ENCODE results near the gene MIB1. TPM values are rescaled to one million over a fixed set of nuclear protein-coding genes. Genes with fewer than 3 reads are reported as not detected.
A peak's percentile ranks its signal among the peaks of the same experiment; 100 is the strongest.

MIB1 gene
- total RNA-seq, 1 experiment from 2014 or later: 48.8 TPM

GRCh38 chr18:21826196-21826595 lies 85.6 kb downstream of the MIB1 start:
- H3K4me3 Mint-ChIP-seq: no peak overlapping the region
- Histone ChIP-seq H2AK5ac (ENCODE audit: insufficient read length, low read length) (no peak overlapping the region), H3K4ac (ENCODE audit: low read depth, low read length) (no peak overlapping the region), H4K5ac (ENCODE audit: insufficient read length, low read depth, low read length) (no peak overlapping the region), H2BK12ac (ENCODE audit: insufficient read length, low read depth, low read length) (no peak overlapping the region), H3K23me2 (ENCODE audit: insufficient read length, low read depth, low read length, poor library complexity, severe bottlenecking) (no peaks in the 10 kb centered on the region), H3K27ac (ENCODE audit: insufficient read length, low read depth, low read length) (no peak overlapping the region), H3T11ph (ENCODE audit: low read length) (no peak overlapping the region), H3K27me3 (ENCODE audit: insufficient read depth, low read length) (no peaks in the 10 kb centered on the region), H3K4me1 (ENCODE audit: insufficient read depth, low read length) (no peaks in the 10 kb centered on the region), H3K9me3 (ENCODE audit: control insufficient read depth, low read depth, low read length) (no peaks in the 10 kb centered on the region), H3K23ac (ENCODE audit: insufficient read length, low read depth, low read length) (no peak overlapping the region), H4K20me1 (ENCODE audit: control insufficient read depth, insufficient read depth, insufficient read length) (no peaks in the 10 kb centered on the region), H3K14ac (ENCODE audit: insufficient read depth, low read length) (no peak overlapping the region), H2BK5ac (ENCODE audit: insufficient read length, low read length) (no peak overlapping the region), H3K18ac (ENCODE audit: insufficient read length, low read depth, low read length) (no peak overlapping the region), H4K8ac (replicated peaks; ENCODE audit: insufficient read length, low read depth, low read length) (no peak overlapping the region), H3K79me1 (ENCODE audit: insufficient read depth, low read depth, low read length, poor library complexity, severe bottlenecking) (no peaks in the 10 kb centered on the region), H2BK20ac (ENCODE audit: low read depth, low read length, poor library complexity, severe bottlenecking) (no peak overlapping the region), H2BK15ac (ENCODE audit: low read depth, low read length) (no peak overlapping the region), H4K91ac (ENCODE audit: insufficient read length, low read depth, low read length) (no peak overlapping the region), H3K79me2 (ENCODE audit: insufficient read depth, low read length) (no peaks in the 10 kb centered on the region), H3K56ac (ENCODE audit: insufficient read length, low read depth, low read length) (no peak overlapping the region), H3K4me2 (ENCODE audit: insufficient read depth, insufficient read length, low read length) (no peak overlapping the region), H2AFZ (ENCODE audit: low read length) (no peak overlapping the region), H3K9ac (ENCODE audit: extremely low read depth, insufficient read length, low read length) (no peak overlapping the region), H2BK120ac (ENCODE audit: low read depth, low read length, poor library complexity, severe bottlenecking) (no peak overlapping the region)
- H3K4me1 Mint-ChIP-seq: peaks cover 3 to 8% of the 10 kb centered on the region in 2 experiments
- peaks cover 6 to 14% (median 8%) of the 10 kb centered on the region in 3 experiments; a peak in 5 of 7 replicates for H3K36me3 Mint-ChIP-seq (ENCODE audit: insufficient read depth in 1 of 3, low read depth in 3 of 3)
- no peaks in the 10 kb centered on the region for H3K9me3 Mint-ChIP-seq
- WGBS (ENCODE audit: extremely low coverage, insufficient read length, low lambda C conversion rate): no CpG with 5 or more reads among the region's 3 CpGs
- no peak for TF ChIP-seq CTCF (conservative IDR thresholded peaks at IDR 0.05)
- H3K27me3 Mint-ChIP-seq (ENCODE audit: low read depth): no peaks in the 10 kb centered on the region
- no peak for DNase-seq
- peak overlapping the region in 1 of 3 experiments; percentile 16; a peak in 1 of 7 replicates for H3K27ac Mint-ChIP-seq

All from H9 (cell line).